ENCODE measurements around the gene ADORA1. TPM values are rescaled to one million over a fixed set of nuclear protein-coding genes. Genes with fewer than 3 reads are reported as not detected.

The ADORA1 gene
- total and polyA plus RNA-seq, 2 donors (not counting 3 experiments of a cell fraction or from before 2014, with no cell fraction given), result 0.15 TPM; not detected in 1

DNA sequence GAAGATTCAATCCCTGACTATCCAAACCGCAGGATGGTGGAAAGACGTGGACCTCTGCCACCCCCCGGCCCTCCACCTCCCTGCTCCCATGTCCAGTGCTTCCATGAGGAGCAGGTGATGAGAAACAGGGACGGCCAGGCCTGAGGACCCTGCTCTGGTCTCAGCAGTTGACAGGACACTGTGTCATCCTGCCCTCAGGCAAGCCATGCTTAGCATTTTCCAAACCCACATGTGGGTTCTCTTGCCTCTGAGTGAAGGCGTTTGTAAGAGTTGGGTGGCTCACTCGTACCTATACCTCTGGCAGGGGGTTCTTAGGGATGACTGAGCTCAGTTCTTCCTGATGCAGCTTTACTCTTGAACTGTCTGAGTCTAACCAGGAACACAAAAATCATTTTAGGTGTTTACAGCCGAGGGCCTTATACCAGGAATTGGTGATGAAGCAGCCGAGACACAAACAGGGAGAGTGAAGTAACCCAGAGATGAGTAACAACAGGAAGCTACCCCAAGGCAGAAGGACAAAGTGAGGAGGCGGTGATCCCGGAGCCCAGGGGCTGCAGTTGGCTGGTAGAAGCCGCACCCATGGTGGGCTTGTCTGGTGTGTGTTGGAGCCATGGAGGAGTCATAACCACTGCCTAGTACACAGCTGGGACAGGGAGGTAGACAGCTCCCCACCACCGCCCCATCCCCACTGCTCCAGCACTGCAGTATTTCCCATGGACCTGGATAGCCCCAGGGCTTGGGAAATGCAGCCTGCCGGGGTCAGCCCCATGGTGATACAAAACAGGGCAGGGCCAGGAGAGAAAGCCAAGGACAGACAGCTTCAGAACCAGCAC, 26.7 kb downstream of the ADORA1 start:
- ChIA-PET POLR2A (no interaction called here), CTCF (interaction anchor here (0.8 to 4.8 kb wide), 8 partner anchors 8 to 115 kb away, joined by 3 to 34 read pairs (median 6); partner anchors contain the start of gene ADORA1)
- Histone ChIP-seq H4K20me1 (replicated peaks; ENCODE audit: control insufficient read depth, extremely low read depth, insufficient read depth, low read length) (no peaks in the 10 kb centered on the region), H3K27ac (ENCODE audit: insufficient read depth, low read depth, low read length) (peak overlapping the region; percentile 62), H3K9ac (replicated peaks; ENCODE audit: extremely low read depth, insufficient read depth, low read length) (no peak overlapping the region), H3K4me1 (ENCODE audit: control insufficient read depth, extremely low read depth, insufficient read depth, low read length) (peaks cover 28% of the 10 kb centered on the region), H3K27me3 (ENCODE audit: control insufficient read depth in 2 of 2, insufficient read depth in 2 of 2, low read length in 2 of 2) (peaks cover 6 to 14% of the 10 kb centered on the region in 2 experiments), H3K9me3 (replicated peaks; ENCODE audit: control insufficient read depth, insufficient read depth, low read length) (no peaks in the 10 kb centered on the region), H2AFZ (ENCODE audit: low read depth, low read length) (peak overlapping the region; percentile 39), H3K4me2 (ENCODE audit: insufficient read depth, low read length) (peak overlapping the region; percentile 67), H3K9me1 (replicated peaks; ENCODE audit: control insufficient read depth, extremely low read depth, insufficient read depth, low read length) (no peaks in the 10 kb centered on the region), H3K4me3 (replicated peaks in 1 of 3; ENCODE audit: insufficient read depth in 1 of 3, low read depth in 1 of 3, low read length in 3 of 3) (no peak overlapping the region), H3K36me3 (ENCODE audit: control insufficient read depth in 2 of 2, extremely low read depth in 1 of 2, insufficient read depth in 2 of 2, low read length in 2 of 2) (no peaks in the 10 kb centered on the region), H3K79me2 (ENCODE audit: control insufficient read depth, insufficient read depth, low read length) (no peaks in the 10 kb centered on the region)
- DNase-seq (ENCODE audit: low read depth, low spot score) (peak; percentile 10), FAIRE-seq (peak; percentile 64)
- intact Hi-C loops (cut with micrococcal nuclease), result no loop called here
- TF ChIP-seq, protein P1, sequence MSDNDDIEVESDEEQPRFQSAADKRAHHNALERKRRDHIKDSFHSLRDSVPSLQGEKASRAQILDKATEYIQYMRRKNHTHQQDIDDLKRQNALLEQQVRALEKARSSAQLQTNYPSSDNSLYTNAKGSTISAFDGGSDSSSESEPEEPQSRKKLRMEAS (IDR thresholded peaks at IDR 0.05; ENCODE audit: insufficient read depth, insufficient read length), result no peak
- TF ChIP-seq, protein P2, sequence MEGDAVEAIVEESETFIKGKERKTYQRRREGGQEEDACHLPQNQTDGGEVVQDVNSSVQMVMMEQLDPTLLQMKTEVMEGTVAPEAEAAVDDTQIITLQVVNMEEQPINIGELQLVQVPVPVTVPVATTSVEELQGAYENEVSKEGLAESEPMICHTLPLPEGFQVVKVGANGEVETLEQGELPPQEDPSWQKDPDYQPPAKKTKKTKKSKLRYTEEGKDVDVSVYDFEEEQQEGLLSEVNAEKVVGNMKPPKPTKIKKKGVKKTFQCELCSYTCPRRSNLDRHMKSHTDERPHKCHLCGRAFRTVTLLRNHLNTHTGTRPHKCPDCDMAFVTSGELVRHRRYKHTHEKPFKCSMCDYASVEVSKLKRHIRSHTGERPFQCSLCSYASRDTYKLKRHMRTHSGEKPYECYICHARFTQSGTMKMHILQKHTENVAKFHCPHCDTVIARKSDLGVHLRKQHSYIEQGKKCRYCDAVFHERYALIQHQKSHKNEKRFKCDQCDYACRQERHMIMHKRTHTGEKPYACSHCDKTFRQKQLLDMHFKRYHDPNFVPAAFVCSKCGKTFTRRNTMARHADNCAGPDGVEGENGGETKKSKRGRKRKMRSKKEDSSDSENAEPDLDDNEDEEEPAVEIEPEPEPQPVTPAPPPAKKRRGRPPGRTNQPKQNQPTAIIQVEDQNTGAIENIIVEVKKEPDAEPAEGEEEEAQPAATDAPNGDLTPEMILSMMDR (IDR thresholded peaks at IDR 0.05; ENCODE audit: extremely low read depth in 1 of 2, insufficient read depth in 1 of 2, low read depth in 1 of 2, low read length in 2 of 2), result no peak
- TF ChIP-seq JUN (IDR thresholded peaks at IDR 0.05; ENCODE audit: borderline replicate concordance, insufficient read depth, insufficient read length, low read depth), result no peak
- TF ChIP-seq MYC (IDR thresholded peaks at IDR 0.05; ENCODE audit: low read depth, low read length), result no peak
- TF ChIP-seq POLR2AphosphoS5 (IDR thresholded peaks at IDR 0.05; ENCODE audit: insufficient read depth, low read depth, low read length), result no peak
- no peak for TF ChIP-seq FOS (IDR thresholded peaks at IDR 0.05; ENCODE audit: borderline replicate concordance, insufficient read depth, low read length)
- TF ChIP-seq POLR2A (IDR thresholded peaks at IDR 0.05; ENCODE audit: low read depth, low read length), result no peak
- no peak for TF ChIP-seq EZH2 (IDR thresholded peaks at IDR 0.05; ENCODE audit: borderline replicate concordance, low read depth, low read length, severe bottlenecking)
- no peak for TF ChIP-seq GATA2 (IDR thresholded peaks at IDR 0.05; ENCODE audit: insufficient read depth, insufficient read length, low read depth, low read length)
- BruUV-seq (replicated peaks), result no TSS peak
- dilution Hi-C loops (cut with MboI; ENCODE audit: extremely low pct_ligation_motif_present, low sequenced_read_pairs), result no loop called here
